Peyer's patch (tissue), 4 donors: ENCODE measurements around the gene CDKL5. TPM values are rescaled to one million over a fixed set of nuclear protein-coding genes. Genes with fewer than 3 reads are reported as not detected.

Source experiments
- DNase-seq, 3 donors: peaks; one replicate each; pipeline ENCODE4 v3.0.0-alpha.2; 2017 to 2019
- H3K27ac ChIP-seq, 4 donors: fragments of 200-600 bp; sonication (generic); one replicate each; pipeline ENCODE4 v1.5.1; 2016 to 2019
- H3K27me3 ChIP-seq, 2 donors: fragments of 200-600 bp; sonication (generic); one replicate each; pipeline ENCODE4 v1.5.1; 2019
- H3K36me3 ChIP-seq, 3 donors: fragments of 200-600 bp; sonication (generic); one replicate each; pipeline ENCODE4 v1.5.1; 2016 to 2019
- H3K4me1 ChIP-seq, 4 donors: fragments of 200-600 bp; sonication (generic); one replicate each; pipeline ENCODE4 v1.5.1; 2016 to 2019
- H3K4me3 ChIP-seq, 4 donors: fragments of 200-600 bp; sonication (generic); 1 replicate in 3 of 4; 2 replicates in 1 of 4; pipeline ENCODE4 v1.5.1; 2016 to 2019; ENCODE audit warnings: mild to moderate bottlenecking in 1 of 4
- H3K9me3 ChIP-seq, 4 donors: fragments of 200-600 bp; sonication (generic); one replicate each; pipeline ENCODE4 v1.5.1; 2016 to 2019; ENCODE audit warnings: mild to moderate bottlenecking in 1 of 4
- POLR2A ChIP-seq, 2 donors: fragments of 450-650 bp; IDR thresholded peaks; one replicate each; pipeline ENCODE4 v1.5.1; 2017; ENCODE audit warnings: antibody characterized with exemption in 2 of 2, mild to moderate bottlenecking in 2 of 2, moderate library complexity in 2 of 2
- total RNA-seq, 4 donors: library from RNA; depleted of rRNA; stranded (reverse); fragments of >200 nt; gene quantifications; one replicate each; pipeline ENCODE4 v1.1.0, GENCODE V29; 2016
- TF ChIP-seq, protein P1 (sequence below), 6 experiments: fragments of 450-650 bp in 4 of 6; fragments of 200-600 bp in 2 of 6; sonication (generic) in 1 of 6; IDR thresholded peaks; one replicate each; pipeline ENCODE4 v1.5.1; 2017 to 2019; ENCODE audit warnings: antibody characterized with exemption in 6 of 6, mild to moderate bottlenecking in 3 of 6, moderate library complexity in 1 of 6

The CDKL5 gene
- total RNA-seq, 4 donors from 2014 or later: 1.4 to 3.3 (median 2.5) TPM

DNA sequence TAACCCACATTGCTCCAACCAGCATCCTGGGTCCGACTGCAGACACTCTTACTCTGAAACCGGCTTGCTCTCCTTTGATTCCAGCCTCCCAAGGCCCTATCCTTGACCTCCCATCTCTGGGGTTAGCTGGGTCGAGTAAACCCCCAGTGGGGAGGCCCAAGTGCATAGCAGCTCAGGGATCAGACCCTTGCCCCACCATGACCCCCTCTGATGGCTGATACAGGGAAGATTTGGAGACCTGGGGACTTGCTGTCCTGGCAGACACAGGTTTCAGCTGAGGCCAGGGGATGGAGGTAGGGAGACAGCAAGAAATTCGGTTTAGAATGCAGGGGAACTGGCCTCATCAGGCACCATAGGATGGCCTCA lies 23.6 kb upstream of the CDKL5 start:
- Histone ChIP-seq H3K27ac (no peak overlapping the region), H3K9me3 (no peaks in the 10 kb centered on the region), H3K36me3 (no peaks in the 10 kb centered on the region), H3K4me3 (no peak overlapping the region), H3K4me1 (no peaks in the 10 kb centered on the region), H3K27me3 (no peaks in the 10 kb centered on the region)
- no peak for DNase-seq
- TF ChIP-seq, protein P1, sequence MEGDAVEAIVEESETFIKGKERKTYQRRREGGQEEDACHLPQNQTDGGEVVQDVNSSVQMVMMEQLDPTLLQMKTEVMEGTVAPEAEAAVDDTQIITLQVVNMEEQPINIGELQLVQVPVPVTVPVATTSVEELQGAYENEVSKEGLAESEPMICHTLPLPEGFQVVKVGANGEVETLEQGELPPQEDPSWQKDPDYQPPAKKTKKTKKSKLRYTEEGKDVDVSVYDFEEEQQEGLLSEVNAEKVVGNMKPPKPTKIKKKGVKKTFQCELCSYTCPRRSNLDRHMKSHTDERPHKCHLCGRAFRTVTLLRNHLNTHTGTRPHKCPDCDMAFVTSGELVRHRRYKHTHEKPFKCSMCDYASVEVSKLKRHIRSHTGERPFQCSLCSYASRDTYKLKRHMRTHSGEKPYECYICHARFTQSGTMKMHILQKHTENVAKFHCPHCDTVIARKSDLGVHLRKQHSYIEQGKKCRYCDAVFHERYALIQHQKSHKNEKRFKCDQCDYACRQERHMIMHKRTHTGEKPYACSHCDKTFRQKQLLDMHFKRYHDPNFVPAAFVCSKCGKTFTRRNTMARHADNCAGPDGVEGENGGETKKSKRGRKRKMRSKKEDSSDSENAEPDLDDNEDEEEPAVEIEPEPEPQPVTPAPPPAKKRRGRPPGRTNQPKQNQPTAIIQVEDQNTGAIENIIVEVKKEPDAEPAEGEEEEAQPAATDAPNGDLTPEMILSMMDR (IDR thresholded peaks at IDR 0.05): no peak

DNA sequence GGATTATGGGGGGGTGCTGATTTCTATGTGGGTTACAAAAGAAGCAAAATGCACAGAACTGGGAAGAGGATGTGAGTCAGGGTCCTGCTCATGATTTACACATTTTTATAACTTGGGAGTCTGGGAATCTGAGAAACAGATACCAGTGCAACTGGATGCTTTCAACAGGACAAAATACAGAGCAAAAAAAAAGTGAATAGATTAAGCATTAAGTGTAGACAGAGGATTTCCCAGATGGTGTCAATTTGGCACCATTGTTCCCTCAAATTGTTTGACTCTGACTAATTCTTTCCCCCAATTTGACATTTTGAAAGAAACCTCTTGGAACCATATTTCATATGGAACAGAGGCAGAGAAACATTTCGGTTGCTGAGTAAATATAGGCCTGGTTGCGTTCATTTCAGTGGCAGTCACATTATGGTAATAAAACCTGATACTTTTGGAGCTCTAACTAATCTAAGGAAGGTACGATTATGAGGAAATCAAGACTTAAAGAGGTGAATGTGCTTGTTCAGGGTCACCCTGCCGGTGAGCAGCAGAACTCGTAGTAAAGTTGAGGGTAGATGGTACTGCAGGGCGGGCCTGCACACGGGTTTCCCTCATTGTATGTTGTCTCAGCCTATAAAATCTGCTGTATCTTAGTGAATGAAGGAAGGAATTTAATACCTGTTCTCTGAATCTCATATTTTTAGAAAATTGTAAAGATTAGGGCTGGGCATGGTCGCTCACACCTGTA lies 18.7 kb upstream of the CDKL5 start:
- TF ChIP-seq, protein P1 (IDR thresholded peaks at IDR 0.05): no peak
- no peak for TF ChIP-seq POLR2A (IDR thresholded peaks at IDR 0.05)

DNA sequence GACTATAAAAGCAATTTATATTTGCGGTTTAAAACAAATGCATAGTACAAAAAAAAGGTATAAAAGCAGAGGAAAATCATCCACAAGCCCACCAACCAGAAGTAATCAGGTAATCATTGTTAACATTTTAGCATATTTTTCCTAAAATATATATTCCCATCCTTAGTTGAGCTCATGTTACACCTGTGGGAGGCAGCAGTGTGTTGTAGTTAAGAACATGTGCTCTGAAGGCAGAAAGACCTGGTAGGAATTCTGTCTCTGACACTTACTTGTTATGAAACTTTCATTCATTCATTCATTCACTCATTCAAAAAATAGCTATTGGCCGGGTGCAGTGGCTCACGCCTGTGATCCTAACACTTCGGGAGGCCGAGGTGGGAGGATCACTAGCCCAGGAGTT lies 15.4 kb upstream of the CDKL5 start:
- Histone ChIP-seq H3K9me3 (no peaks in the 10 kb centered on the region), H3K27me3 (no peaks in the 10 kb centered on the region), H3K36me3 (no peaks in the 10 kb centered on the region), H3K27ac (no peak overlapping the region), H3K4me1 (no peaks in the 10 kb centered on the region), H3K4me3 (no peak overlapping the region)
- no peak for DNase-seq
- TF ChIP-seq POLR2A (IDR thresholded peaks at IDR 0.05): no peak
- TF ChIP-seq, protein P1 (IDR thresholded peaks at IDR 0.05): peak in 2 of 6 experiments; percentile 13 to 21

More for the DNA sequence above, 18.7 kb upstream of the CDKL5 start:
- no peaks in the 10 kb centered on the region for H3K27me3 ChIP-seq
- H3K4me1 ChIP-seq: no peaks in the 10 kb centered on the region
- DNase-seq: no peak
- no peak overlapping the region for H3K4me3 ChIP-seq
- no peaks in the 10 kb centered on the region for H3K9me3 ChIP-seq
- no peak overlapping the region for H3K27ac ChIP-seq
- no peaks in the 10 kb centered on the region for H3K36me3 ChIP-seq

DNA sequence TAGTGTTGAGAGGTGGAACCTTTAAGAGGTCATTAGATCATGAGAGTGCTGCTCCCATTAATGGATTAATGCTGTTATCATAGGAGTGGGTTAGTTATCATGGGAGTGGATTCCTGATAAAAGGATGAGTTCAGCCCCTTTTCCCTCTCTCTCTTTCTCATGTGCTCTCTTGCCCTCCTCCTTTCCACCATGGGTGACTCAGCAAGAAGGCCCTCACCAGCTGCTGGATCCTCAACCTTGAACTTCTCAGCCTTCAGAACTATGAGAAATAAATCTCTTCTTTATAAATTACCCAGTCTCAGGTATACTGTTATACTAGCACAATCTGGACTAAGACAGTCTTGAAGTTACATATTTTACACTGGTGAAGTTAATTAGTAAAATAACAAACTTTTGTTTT lies 10.0 kb upstream of the CDKL5 start:
- Histone ChIP-seq H3K4me1 (no peaks in the 10 kb centered on the region), H3K27me3 (no peaks in the 10 kb centered on the region), H3K36me3 (no peaks in the 10 kb centered on the region), H3K9me3 (no peaks in the 10 kb centered on the region), H3K4me3 (no peak overlapping the region), H3K27ac (no peak overlapping the region)
- TF ChIP-seq, protein P1 (IDR thresholded peaks at IDR 0.05): no peak
- TF ChIP-seq POLR2A (IDR thresholded peaks at IDR 0.05): no peak
- DNase-seq: no peak

DNA sequence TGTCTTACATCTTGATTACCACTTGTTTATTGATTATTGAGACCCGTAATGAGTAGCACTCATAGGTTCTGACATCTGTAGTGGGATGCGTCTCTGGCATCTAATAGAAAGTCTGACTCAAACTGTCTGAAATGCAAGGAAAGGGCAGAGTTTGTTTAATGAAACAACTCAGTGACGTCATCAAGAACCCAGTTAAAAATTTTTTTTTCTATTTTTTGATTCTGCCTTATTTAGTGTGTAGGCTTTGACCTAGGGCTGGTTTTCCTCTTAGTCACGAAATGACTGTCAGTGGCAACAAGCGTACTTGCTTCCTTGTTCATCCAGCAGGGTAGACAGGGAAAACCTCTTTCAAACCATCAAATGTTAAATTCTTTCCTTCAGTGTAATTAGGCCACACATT lies 3.1 kb upstream of the CDKL5 start:
- TF ChIP-seq, protein P1 (IDR thresholded peaks at IDR 0.05): no peak
- no peak for TF ChIP-seq POLR2A (IDR thresholded peaks at IDR 0.05)
- no peak for DNase-seq
- H3K27ac ChIP-seq: no peak overlapping the region
- H3K4me1 ChIP-seq: no peaks in the 10 kb centered on the region
- no peaks in the 10 kb centered on the region for H3K9me3 ChIP-seq
- no peaks in the 10 kb centered on the region for H3K27me3 ChIP-seq
- H3K36me3 ChIP-seq: no peaks in the 10 kb centered on the region
- no peak overlapping the region for H3K4me3 ChIP-seq
